ENCODE data around the gene RASEF. TPM values are rescaled to one million over a fixed set of nuclear protein-coding genes. Genes with fewer than 3 reads are reported as not detected.

The RASEF gene
- total RNA-seq, 4 donors from 2014 or later, result 0.13 to 0.72 (median 0.33) TPM

GRCh38 chr9:82968388-82968787, 94.6 kb downstream of the RASEF start:
- Histone ChIP-seq H3K4me1 (no peaks in the 10 kb centered on the region), H3K27ac (no peak overlapping the region), H3K9me3 (peaks cover 0 to 4% (median 0%) of the 10 kb centered on the region in 3 donors), H3K4me3 (no peak overlapping the region), H3K36me3 (no peaks in the 10 kb centered on the region), H3K27me3 (no peaks in the 10 kb centered on the region)
- 70 to 83% methylated on average over 2 to 3 of the region's 3 CpGs for WGBS, 2 donors (ENCODE audit: low coverage in 1 of 2)
- no peak for TF ChIP-seq CTCF (IDR thresholded peaks at IDR 0.05)
- no peak for ATAC-seq

GRCh38 chr9:82961504-82962125, 101.3 kb downstream of the RASEF start:
- no peaks in the 10 kb centered on the region for H3K27me3 ChIP-seq
- WGBS, 2 donors (ENCODE audit: low coverage in 1 of 2), result 18 to 23% methylated on average over 6 to 7 of the region's 7 CpGs

GRCh38 chr9:82957529-82958379, 105.2 kb downstream of the RASEF start:
- 84% methylated on average over 6 to 7 of the region's 7 CpGs for WGBS, 2 donors (ENCODE audit: low coverage in 1 of 2)
- H3K36me3 ChIP-seq, result no peaks in the 10 kb centered on the region
- H3K9me3 ChIP-seq, result no peaks in the 10 kb centered on the region
- no peaks in the 10 kb centered on the region for H3K27me3 ChIP-seq
- peaks cover 0 to 6% (median 0%) of the 10 kb centered on the region in 3 donors for H3K4me1 ChIP-seq
- H3K27ac ChIP-seq, result no peak overlapping the region
- no peak overlapping the region for H3K4me3 ChIP-seq
- no peak for ATAC-seq
- no peak for TF ChIP-seq POLR2A (IDR thresholded peaks at IDR 0.05)
- TF ChIP-seq EP300 (IDR thresholded peaks at IDR 0.05), result no peak
- TF ChIP-seq POLR2AphosphoS5 (IDR thresholded peaks at IDR 0.05), result no peak
- no peak for TF ChIP-seq CTCF (IDR thresholded peaks at IDR 0.05)

More at GRCh38 chr9:82961504-82962125, 101.3 kb downstream of the RASEF start:
- no peak for TF ChIP-seq POLR2AphosphoS5 (IDR thresholded peaks at IDR 0.05)
- TF ChIP-seq CTCF (IDR thresholded peaks at IDR 0.05), result peak; percentile 34 to 81 (median 58)
- Histone ChIP-seq H3K4me3 (no peak overlapping the region), H3K27ac (no peak overlapping the region), H3K36me3 (no peaks in the 10 kb centered on the region), H3K4me1 (peaks cover 0 to 6% (median 0%) of the 10 kb centered on the region in 3 donors), H3K9me3 (no peaks in the 10 kb centered on the region)
- ATAC-seq, result peak; percentile 65

GRCh38 chr9:82949203-82949602, 113.7 kb downstream of the RASEF start:
- no peak for ATAC-seq
- WGBS, 2 donors (ENCODE audit: low coverage in 1 of 2), result 94 to 100% methylated on average over 1 to 2 of the region's 2 CpGs
- no peaks in the 10 kb centered on the region for H3K36me3 ChIP-seq
- TF ChIP-seq CTCF (IDR thresholded peaks at IDR 0.05), result no peak
- no peaks in the 10 kb centered on the region for H3K4me1 ChIP-seq
- H3K4me3 ChIP-seq, result no peak overlapping the region
- no peaks in the 10 kb centered on the region for H3K27me3 ChIP-seq
- no peak overlapping the region for H3K27ac ChIP-seq
- no peaks in the 10 kb centered on the region for H3K9me3 ChIP-seq

- no peaks in the 10 kb centered on the region for H3K36me3 ChIP-seq
- TF ChIP-seq POLR2A (IDR thresholded peaks at IDR 0.05) (no peak), EP300 (IDR thresholded peaks at IDR 0.05) (no peak), POLR2AphosphoS5 (IDR thresholded peaks at IDR 0.05) (no peak), CTCF (IDR thresholded peaks at IDR 0.05) (no peak)
- no peak for ATAC-seq
- no peaks in the 10 kb centered on the region for H3K4me1 ChIP-seq
- WGBS, 2 donors (ENCODE audit: low coverage in 1 of 2), result 87 to 100% methylated on average over 1 to 4 of the region's 7 CpGs
- H3K9me3 ChIP-seq, result no peaks in the 10 kb centered on the region
- no peak overlapping the region for H3K27ac ChIP-seq
- H3K4me3 ChIP-seq, result no peak overlapping the region
- H3K27me3 ChIP-seq, result no peaks in the 10 kb centered on the region
These were observed 122.6 kb downstream of the RASEF start for GRCh38 chr9:82940376-82940775.

Measured in gastroesophageal sphincter (tissue), 4 donors.